SK-N-SH (cell line): ENCODE results near the gene DCAF12L1.

Source experiments
- CTCF ChIP-seq: fragments of 200-600 bp; sonication (generic); IDR thresholded peaks from 2 replicates; pipeline ENCODE4 v1.6.1; 2017; ENCODE audit warnings: antibody characterized with exemption, mild to moderate bottlenecking, moderate library complexity
- EP300 ChIP-seq, 2 experiments: IDR thresholded peaks; 2 replicates each; pipeline versions ENCODE4 v1.4.0 to v1.6.1; 2012; ENCODE audit warnings: borderline replicate concordance in 1 of 2, low read depth in 1 of 2, low read length in 1 of 2
- EZH2phosphoT487 ChIP-seq: fragments of 200-600 bp; sonication (generic); IDR thresholded peaks from 2 replicates; pipeline ENCODE4 v1.6.1; 2017; ENCODE audit warnings: low read depth, mixed run types, mild to moderate bottlenecking, antibody characterized with exemption, moderate library complexity, borderline replicate concordance
- JUND ChIP-seq: IDR thresholded peaks from 2 replicates; pipeline ENCODE4 v1.4.0; 2012
- MAX ChIP-seq: IDR thresholded peaks from 2 replicates; pipeline ENCODE4 v1.4.0; 2012; ENCODE audit warnings: low read depth
- MXI1 ChIP-seq: IDR thresholded peaks from 2 replicates; pipeline ENCODE4 v1.6.1; 2012; ENCODE audit warnings: mild to moderate bottlenecking, low read depth, low read length, improper control_type of control experiment
- NFIC ChIP-seq: IDR thresholded peaks from 2 replicates; pipeline ENCODE4 v1.4.0; 2012; ENCODE audit warnings: borderline replicate concordance
- PBX3 ChIP-seq: IDR thresholded peaks from 2 replicates; pipeline ENCODE4; 2012
- RAD21 ChIP-seq: IDR thresholded peaks from 2 replicates; pipeline ENCODE4 v1.6.1; 2012; ENCODE audit warnings: mild to moderate bottlenecking, low read length
- SMC3 ChIP-seq: IDR thresholded peaks from 2 replicates; pipeline ENCODE4 v1.6.1; 2012; ENCODE audit warnings: low read depth, low read length, improper control_type of control experiment
- TAF1 ChIP-seq: IDR thresholded peaks from 2 replicates; pipeline ENCODE4 v1.6.1; 2012; ENCODE audit warnings: low read depth, mild to moderate bottlenecking, low read length, moderate library complexity, borderline replicate concordance
- USF2 ChIP-seq: fragments of 150-350 bp; IDR thresholded peaks from 2 replicates; pipeline ENCODE4 v1.6.1; 2017; ENCODE audit warnings: antibody characterized with exemption, low read length, low read depth, borderline replicate concordance
- TF ChIP-seq, protein P1 (sequence below): IDR thresholded peaks from 2 replicates; pipeline ENCODE4 v1.6.1; 2012; ENCODE audit warnings: mild to moderate bottlenecking, low read depth, low read length, moderate library complexity

GRCh38 chrX:126552313-126553022, at the start of gene DCAF12L1:
- TF ChIP-seq CTCF (no peak), EP300 (IDR thresholded peaks at IDR 0.05; ENCODE audit: borderline replicate concordance in 1 of 2, low read depth in 1 of 2, low read length in 1 of 2) (no peak), MAX (no peak), RAD21 (no peak), NFIC (no peak), MXI1 (no peak), EZH2phosphoT487 (no peak), PBX3 (no peak), SMC3 (no peak), JUND (no peak), USF2 (no peak), TAF1 (no peak)
- TF ChIP-seq, protein P1, sequence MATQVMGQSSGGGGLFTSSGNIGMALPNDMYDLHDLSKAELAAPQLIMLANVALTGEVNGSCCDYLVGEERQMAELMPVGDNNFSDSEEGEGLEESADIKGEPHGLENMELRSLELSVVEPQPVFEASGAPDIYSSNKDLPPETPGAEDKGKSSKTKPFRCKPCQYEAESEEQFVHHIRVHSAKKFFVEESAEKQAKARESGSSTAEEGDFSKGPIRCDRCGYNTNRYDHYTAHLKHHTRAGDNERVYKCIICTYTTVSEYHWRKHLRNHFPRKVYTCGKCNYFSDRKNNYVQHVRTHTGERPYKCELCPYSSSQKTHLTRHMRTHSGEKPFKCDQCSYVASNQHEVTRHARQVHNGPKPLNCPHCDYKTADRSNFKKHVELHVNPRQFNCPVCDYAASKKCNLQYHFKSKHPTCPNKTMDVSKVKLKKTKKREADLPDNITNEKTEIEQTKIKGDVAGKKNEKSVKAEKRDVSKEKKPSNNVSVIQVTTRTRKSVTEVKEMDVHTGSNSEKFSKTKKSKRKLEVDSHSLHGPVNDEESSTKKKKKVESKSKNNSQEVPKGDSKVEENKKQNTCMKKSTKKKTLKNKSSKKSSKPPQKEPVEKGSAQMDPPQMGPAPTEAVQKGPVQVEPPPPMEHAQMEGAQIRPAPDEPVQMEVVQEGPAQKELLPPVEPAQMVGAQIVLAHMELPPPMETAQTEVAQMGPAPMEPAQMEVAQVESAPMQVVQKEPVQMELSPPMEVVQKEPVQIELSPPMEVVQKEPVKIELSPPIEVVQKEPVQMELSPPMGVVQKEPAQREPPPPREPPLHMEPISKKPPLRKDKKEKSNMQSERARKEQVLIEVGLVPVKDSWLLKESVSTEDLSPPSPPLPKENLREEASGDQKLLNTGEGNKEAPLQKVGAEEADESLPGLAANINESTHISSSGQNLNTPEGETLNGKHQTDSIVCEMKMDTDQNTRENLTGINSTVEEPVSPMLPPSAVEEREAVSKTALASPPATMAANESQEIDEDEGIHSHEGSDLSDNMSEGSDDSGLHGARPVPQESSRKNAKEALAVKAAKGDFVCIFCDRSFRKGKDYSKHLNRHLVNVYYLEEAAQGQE: no peak
